IPS DF 6.9 (cell line): Measurements from ENCODE around the gene HOXA5.

ENCODE experiments used
- DNase-seq: peaks from one replicate; pipeline ENCODE4 v3.0.0-alpha.2; 2013; ENCODE audit warnings: low read depth, low spot score
- H3K27ac ChIP-seq: one replicate; pipeline ENCODE4 v1.5.1; 2013; ENCODE audit warnings: low read length, control low read depth
- H3K27me3 ChIP-seq: 2 replicates; pipeline ENCODE4 v1.6.1; 2013; ENCODE audit warnings: mild to moderate bottlenecking, low read length; ENCODE audit not compliant: control insufficient read depth, insufficient read depth
- H3K36me3 ChIP-seq: 2 replicates; pipeline ENCODE4 v1.6.1; 2013; ENCODE audit warnings: low read length; ENCODE audit not compliant: control insufficient read depth, insufficient read depth
- H3K4me1 ChIP-seq: 2 replicates; pipeline ENCODE4 v1.6.1; 2013; ENCODE audit warnings: low read length; ENCODE audit not compliant: control insufficient read depth, insufficient read depth
- H3K4me3 ChIP-seq: 2 replicates; pipeline ENCODE4 v1.5.1; 2013; ENCODE audit warnings: mild to moderate bottlenecking, low read length
- H3K9me3 ChIP-seq: 2 replicates; pipeline ENCODE4 v1.6.1; 2013; ENCODE audit warnings: low read length, inconsistent platforms; ENCODE audit not compliant: control insufficient read depth, insufficient read depth
- WGBS: extraction: QIAGEN DNeasy Blood & Tissue Kit; methylation state at CpG from one replicate; pipeline ENCODE4 v1.1.7; 2013; ENCODE audit warnings: mixed read lengths, missing lambda C conversion rate; ENCODE audit not compliant: insufficient read length, insufficient coverage; 5-methylcytosine and 5-hydroxymethylcytosine counted together

HOXA5 gene

GRCh38 chr7:27121684-27122076 is 21.8 kb downstream of the HOXA5 start:
- Histone ChIP-seq H3K4me3 (no peak overlapping the region), H3K4me1 (peaks cover 2% of the 10 kb centered on the region; the same call in 1 of the 2 replicates), H3K27ac (no peak overlapping the region), H3K27me3 (peaks cover 99% of the 10 kb centered on the region), H3K36me3 (no peaks in the 10 kb centered on the region), H3K9me3 (no peaks in the 10 kb centered on the region)
- WGBS = no CpG with 5 or more reads among the region's 7 CpGs
- DNase-seq = no peak

- H3K9me3 ChIP-seq = no peaks in the 10 kb centered on the region
- H3K27ac ChIP-seq = no peak overlapping the region
- peaks cover 2% of the 10 kb centered on the region; the same call in 1 of the 2 replicates for H3K4me1 ChIP-seq
- H3K36me3 ChIP-seq = no peaks in the 10 kb centered on the region
- peaks cover 99% of the 10 kb centered on the region for H3K27me3 ChIP-seq
- DNase-seq = no peak
- H3K4me3 ChIP-seq = no peak overlapping the region
- no CpG with 5 or more reads among the region's 1 CpG for WGBS
Observed at GRCh38 chr7:27119412-27119911, 24.0 kb downstream of the HOXA5 start.

- Histone ChIP-seq H3K9me3 (no peaks in the 10 kb centered on the region), H3K27me3 (peaks cover 95% of the 10 kb centered on the region), H3K4me1 (peaks cover 2% of the 10 kb centered on the region; the same call in 1 of the 2 replicates), H3K4me3 (no peak overlapping the region), H3K27ac (no peak overlapping the region), H3K36me3 (no peaks in the 10 kb centered on the region)
- no CpG with 5 or more reads among the region's 3 CpGs for WGBS
- DNase-seq = no peak
Observed at GRCh38 chr7:27118580-27118979, 24.9 kb downstream of the HOXA5 start.

DNA sequence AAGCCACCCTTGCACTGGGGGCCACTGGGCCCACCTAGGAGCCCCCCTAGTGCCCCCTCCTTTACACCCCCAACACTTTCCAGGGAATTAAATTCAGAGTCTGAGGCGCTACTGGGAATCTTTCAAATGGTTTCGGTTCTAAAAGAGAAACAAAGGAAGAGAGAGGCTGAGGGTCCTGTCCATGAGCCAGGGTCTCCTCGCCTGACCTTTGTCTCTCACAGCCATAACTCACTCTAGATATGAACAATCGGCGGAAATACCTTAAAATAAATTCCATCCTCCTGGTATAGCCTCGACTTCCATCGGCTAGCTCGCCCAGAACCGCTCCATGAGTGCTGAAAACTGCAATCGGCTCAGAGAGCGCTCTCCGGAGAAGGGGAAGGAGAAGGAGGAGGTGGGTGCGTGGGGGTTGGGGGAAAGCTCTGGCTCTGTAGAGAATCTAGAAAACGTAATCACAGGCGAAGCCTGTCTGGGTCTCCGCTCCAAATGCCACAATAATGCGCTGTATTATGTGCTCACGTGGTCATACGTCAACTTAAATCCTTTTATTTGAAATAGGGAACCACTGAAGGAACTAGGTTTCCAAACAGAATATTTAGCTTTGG is 25.5 kb downstream of the HOXA5 start:
- WGBS = no CpG with 5 or more reads among the region's 19 CpGs
- no peak for DNase-seq
- H3K4me3 ChIP-seq = no peak overlapping the region
- no peaks in the 10 kb centered on the region for H3K9me3 ChIP-seq
- no peak overlapping the region for H3K27ac ChIP-seq
- peaks cover 95% of the 10 kb centered on the region for H3K27me3 ChIP-seq
- peaks cover 2% of the 10 kb centered on the region; the same call in 1 of the 2 replicates for H3K4me1 ChIP-seq
- no peaks in the 10 kb centered on the region for H3K36me3 ChIP-seq

DNA sequence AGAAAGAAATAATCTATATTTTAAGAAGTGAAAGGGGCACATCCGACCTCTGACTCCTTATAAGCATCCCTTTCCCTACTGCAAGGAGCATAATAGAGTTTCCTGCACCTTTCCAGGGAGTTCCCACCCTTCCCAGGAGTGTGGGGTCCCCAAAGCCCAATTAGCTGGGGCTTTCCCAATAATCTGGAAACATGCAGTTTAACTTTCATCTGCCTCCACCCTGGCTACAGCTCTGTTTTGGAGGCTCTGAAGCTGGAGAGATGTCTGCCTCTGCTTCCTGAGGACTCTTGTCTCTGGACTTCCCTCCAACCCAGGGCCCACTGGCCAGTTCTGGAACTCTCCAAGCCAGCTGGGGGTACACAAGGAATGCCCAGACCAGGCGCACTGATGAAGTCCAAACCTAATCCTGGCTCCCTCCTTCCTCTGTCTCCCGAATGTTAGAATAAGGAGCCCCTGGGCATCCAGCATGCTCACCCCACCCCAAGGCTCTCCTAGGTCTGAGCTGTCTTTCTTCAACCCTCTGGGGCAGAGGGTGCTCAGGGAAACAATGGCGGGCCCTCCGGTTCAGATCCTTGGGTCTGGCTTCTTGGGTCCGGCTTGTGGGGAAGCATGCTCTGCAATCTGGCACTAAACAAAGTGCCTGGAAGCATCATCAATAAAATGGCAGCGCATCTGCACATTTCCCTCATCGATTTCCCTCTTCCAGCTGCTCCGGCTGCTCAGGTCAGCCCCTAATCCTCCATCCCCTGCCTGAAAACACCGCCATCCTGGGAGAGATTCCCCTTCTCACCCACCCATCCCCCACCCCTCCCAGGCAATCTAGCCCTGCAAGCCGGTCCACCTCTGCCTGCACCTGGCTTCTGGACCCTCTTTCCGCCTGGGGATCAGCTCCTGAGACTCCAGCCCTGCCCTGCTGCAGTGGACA is 26.3 kb downstream of the HOXA5 start:
- Histone ChIP-seq H3K4me1 (peaks cover 2% of the 10 kb centered on the region; the same call in 1 of the 2 replicates), H3K27ac (no peak overlapping the region), H3K27me3 (peaks cover 95% of the 10 kb centered on the region), H3K36me3 (no peaks in the 10 kb centered on the region), H3K9me3 (no peaks in the 10 kb centered on the region), H3K4me3 (no peak overlapping the region)
- no peak for DNase-seq
- no CpG with 5 or more reads among the region's 12 CpGs for WGBS

DNA sequence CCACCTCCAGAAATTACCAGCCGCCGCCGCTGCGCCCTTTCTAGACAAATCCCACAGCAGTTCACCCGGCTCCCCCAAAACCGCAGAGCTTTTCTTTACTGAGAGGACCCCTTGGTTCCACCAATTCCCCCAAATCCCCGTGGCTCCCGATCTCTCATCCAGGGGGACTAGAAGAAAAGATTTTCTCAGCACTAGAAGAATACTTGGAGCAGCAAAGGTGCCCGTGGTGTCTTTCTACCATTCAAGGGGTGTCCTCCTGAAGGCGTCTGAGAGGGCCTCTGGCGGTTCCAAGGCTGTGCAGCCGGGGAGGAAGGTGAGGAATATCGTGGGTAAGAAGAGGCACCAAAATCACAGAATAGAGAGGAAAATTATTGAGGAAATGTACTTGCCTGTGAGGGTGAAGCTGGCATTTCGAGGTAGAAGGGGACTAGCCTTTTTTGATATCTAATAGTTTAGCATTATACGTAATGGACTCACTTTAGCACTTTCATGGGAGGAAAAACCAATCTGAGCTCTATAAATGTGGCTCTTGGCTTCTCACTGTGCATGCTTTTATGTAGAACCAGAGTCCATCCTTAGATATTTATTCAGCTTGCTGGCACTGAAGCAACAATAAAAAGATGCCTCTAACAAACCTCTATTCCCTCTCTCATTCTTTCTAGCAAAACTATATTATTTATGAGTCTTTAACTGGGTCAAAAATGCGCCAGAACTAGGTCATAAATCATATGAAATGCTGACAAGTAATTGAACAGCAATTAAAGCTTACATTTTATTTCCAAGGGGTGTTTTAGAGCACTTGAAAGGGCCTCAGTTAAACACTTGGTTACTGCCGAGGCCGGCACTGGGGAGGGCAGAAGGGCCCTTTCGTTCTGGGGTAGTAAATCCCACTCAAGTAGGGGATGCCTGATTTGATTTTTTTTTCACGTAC is 27.2 kb downstream of the HOXA5 start:
- peaks cover 2% of the 10 kb centered on the region; the same call in 1 of the 2 replicates for H3K4me1 ChIP-seq

DNA sequence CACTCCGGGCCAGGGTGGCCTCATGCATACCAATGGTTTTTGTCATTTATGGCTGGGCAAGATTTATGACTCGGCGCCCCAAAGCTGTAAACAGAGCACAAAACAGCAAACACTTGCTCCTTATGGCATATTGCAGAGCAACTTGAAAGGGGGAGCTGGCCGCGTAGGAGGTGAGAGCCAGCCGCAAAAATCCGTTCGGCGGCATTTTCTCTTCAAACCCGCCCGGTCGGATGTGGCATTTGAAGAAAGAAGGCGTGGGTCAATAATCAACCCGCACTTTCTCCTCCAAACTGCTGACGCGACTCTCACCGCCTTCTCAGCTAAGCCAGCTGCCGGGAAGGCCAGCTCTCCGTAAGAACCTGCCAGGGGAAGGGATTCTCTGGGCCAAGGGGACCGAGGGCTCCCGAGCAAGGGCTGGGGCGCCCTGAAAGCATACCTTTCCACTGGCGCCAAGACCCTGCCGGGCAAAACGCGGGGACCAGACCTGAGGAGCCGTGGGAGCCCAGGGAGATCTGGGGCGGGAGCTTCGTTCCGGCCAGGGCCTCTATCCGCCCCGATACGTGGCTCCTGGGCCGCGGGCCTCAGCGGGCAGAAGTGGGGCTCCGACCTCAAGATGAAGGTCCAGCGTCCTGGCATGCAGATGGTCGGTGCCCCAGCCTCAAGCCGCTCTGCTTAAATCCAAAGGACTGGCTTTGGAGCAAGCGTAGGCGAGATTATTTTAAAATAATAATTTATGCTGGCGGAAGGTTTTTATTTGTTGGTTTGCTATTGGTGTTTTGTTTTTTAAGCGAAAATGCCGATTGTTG is 28.1 kb downstream of the HOXA5 start:
- no peak overlapping the region for H3K27ac ChIP-seq
- no peak for DNase-seq
- H3K27me3 ChIP-seq = peaks cover 95% of the 10 kb centered on the region

More for the DNA sequence above, 27.2 kb downstream of the HOXA5 start:
- WGBS = no CpG with 5 or more reads among the region's 20 CpGs
- peaks cover 95% of the 10 kb centered on the region for H3K27me3 ChIP-seq
- DNase-seq = no peak
- no peaks in the 10 kb centered on the region for H3K9me3 ChIP-seq
- no peak overlapping the region for H3K4me3 ChIP-seq
- no peak overlapping the region for H3K27ac ChIP-seq
- H3K36me3 ChIP-seq = no peaks in the 10 kb centered on the region

DNA sequence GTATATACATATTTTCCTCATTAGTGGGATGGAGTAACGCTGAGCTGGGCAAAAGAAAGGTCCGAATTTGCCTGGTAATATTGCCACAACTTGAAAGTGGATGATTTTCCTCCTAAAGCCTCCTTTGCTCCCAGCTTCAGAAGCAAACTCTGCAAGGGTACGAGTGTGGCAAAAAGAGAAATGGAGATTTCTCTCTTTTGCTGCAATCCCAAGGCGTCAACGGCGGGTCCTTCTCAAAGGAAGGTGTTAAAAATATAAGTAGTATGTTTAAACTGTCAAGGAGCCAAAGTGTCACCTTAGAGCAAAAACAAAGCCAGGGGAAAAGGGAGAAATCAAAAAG is 28.6 kb downstream of the HOXA5 start:
- Histone ChIP-seq H3K27me3 (peaks cover 94% of the 10 kb centered on the region), H3K9me3 (no peaks in the 10 kb centered on the region), H3K4me3 (no peak overlapping the region), H3K4me1 (peaks cover 2% of the 10 kb centered on the region; the same call in 1 of the 2 replicates), H3K36me3 (no peaks in the 10 kb centered on the region), H3K27ac (no peak overlapping the region)
- WGBS = no CpG with 5 or more reads among the region's 6 CpGs
- DNase-seq = no peak

More for the DNA sequence above, 28.1 kb downstream of the HOXA5 start:
- WGBS = no CpG with 5 or more reads among the region's 45 CpGs
- Histone ChIP-seq H3K4me1 (peaks cover 2% of the 10 kb centered on the region; the same call in 1 of the 2 replicates), H3K9me3 (no peaks in the 10 kb centered on the region), H3K36me3 (no peaks in the 10 kb centered on the region), H3K4me3 (no peak overlapping the region)

- H3K4me3 ChIP-seq = no peak overlapping the region
- no peak for DNase-seq
- WGBS = no CpG with 5 or more reads among the region's 26 CpGs
- peaks cover 94% of the 10 kb centered on the region for H3K27me3 ChIP-seq
- no peaks in the 10 kb centered on the region for H3K9me3 ChIP-seq
- H3K4me1 ChIP-seq = peaks cover 2% of the 10 kb centered on the region; the same call in 1 of the 2 replicates
- H3K36me3 ChIP-seq = no peaks in the 10 kb centered on the region
- no peak overlapping the region for H3K27ac ChIP-seq
Observed at GRCh38 chr7:27113991-27114769, 29.3 kb downstream of the HOXA5 start.
